HEK293 (cell line): ENCODE results near the gene ZNF653.

Experiments used
- CTCF ChIA-PET: fragments of 350-600 bp; formaldehyde crosslinking; extraction: SDS; loops from one replicate; lab custom pipeline; 2021; ENCODE audit warnings: antibody characterized with exemption; lab: Yijun Ruan, JAX
- POLR2A ChIA-PET: fragments of 300-600 bp; formaldehyde crosslinking; extraction: SDS; loops from one replicate; lab custom pipeline; 2020; ENCODE audit warnings: antibody characterized with exemption, inconsistent platforms; lab: Yijun Ruan, JAX
- H3K27ac ChIP-seq: fragments of 200-500 bp; sonication (Bioruptor generic); 2 replicates; pipeline ENCODE4 v1.5.1; 2014; ENCODE audit warnings: low read depth, low read length, control low read depth, inconsistent platforms; ENCODE audit errors: extremely low read depth
- H3K36me3 ChIP-seq, 2 experiments: fragments of 200-500 bp in 1 of 2; sonication (Bioruptor generic) in 1 of 2; 1 replicate in 1 of 2; 2 replicates in 1 of 2; pipeline ENCODE4 v1.5.1; 2014 to 2017; ENCODE audit warnings: inconsistent platforms in 2 of 2, low read length in 2 of 2; ENCODE audit not compliant: control insufficient read depth in 2 of 2, insufficient read depth in 1 of 2
- H3K4me1 ChIP-seq: fragments of 200-500 bp; sonication (Bioruptor generic); 2 replicates; pipeline ENCODE4 v1.5.1; 2014; ENCODE audit warnings: mild to moderate bottlenecking, low read length, inconsistent platforms; ENCODE audit not compliant: control insufficient read depth, insufficient read depth
- H3K4me3 ChIP-seq: 2 replicates; pipeline ENCODE4 v1.5.1; 2011; ENCODE audit warnings: low read depth, mild to moderate bottlenecking, control low read depth, low read length, moderate library complexity
- H3K9me3 ChIP-seq: fragments of 200-500 bp; sonication (Bioruptor generic); 2 replicates; pipeline ENCODE4 v1.5.1; 2014; ENCODE audit warnings: low read depth, low read length, inconsistent platforms; ENCODE audit not compliant: control insufficient read depth, insufficient read depth
- AEBP2 ChIP-seq: fragments of 450-650 bp; formaldehyde crosslinking; IDR thresholded peaks from 2 replicates; pipeline ENCODE4 v1.5.1; 2016; ENCODE audit warnings: missing biosample characterization, missing genetic modification characterization, borderline replicate concordance
- EGR2 ChIP-seq: fragments of 450-650 bp; formaldehyde crosslinking; IDR thresholded peaks from 2 replicates; pipeline ENCODE4 v1.5.1; 2016; ENCODE audit warnings: low read depth, missing biosample characterization, missing genetic modification characterization
- GLIS1 ChIP-seq: fragments of 450-650 bp; formaldehyde crosslinking; IDR thresholded peaks from 2 replicates; pipeline ENCODE4 v1.5.1; 2016; ENCODE audit warnings: missing biosample characterization, missing genetic modification characterization
- OSR2 ChIP-seq: fragments of 450-650 bp; formaldehyde crosslinking; IDR thresholded peaks from 2 replicates; pipeline ENCODE4 v1.5.1; 2016; ENCODE audit warnings: missing biosample characterization, missing genetic modification characterization
- PATZ1 ChIP-seq: fragments of 450-650 bp; formaldehyde crosslinking; IDR thresholded peaks from 2 replicates; pipeline ENCODE4 v1.5.1; 2016; ENCODE audit warnings: missing biosample characterization, missing genetic modification characterization
- SP2 ChIP-seq: fragments of 450-650 bp; formaldehyde crosslinking; IDR thresholded peaks from 2 replicates; pipeline ENCODE4 v1.5.1; 2016; ENCODE audit warnings: missing biosample characterization, missing genetic modification characterization
- SP3 ChIP-seq: fragments of 450-650 bp; formaldehyde crosslinking; IDR thresholded peaks from 2 replicates; pipeline ENCODE4 v1.5.1; 2016; ENCODE audit warnings: missing biosample characterization, missing genetic modification characterization
- ZBTB10 ChIP-seq: fragments of 450-650 bp; formaldehyde crosslinking; IDR thresholded peaks from 2 replicates; pipeline ENCODE4 v1.5.1; 2016; ENCODE audit warnings: missing biosample characterization, missing genetic modification characterization
- ZBTB44 ChIP-seq: fragments of 450-650 bp; IDR thresholded peaks from 2 replicates; pipeline ENCODE4 v1.5.1; 2018; ENCODE audit warnings: missing biosample characterization, mild to moderate bottlenecking, missing genetic modification characterization
- ZFHX2 ChIP-seq: fragments of 450-650 bp; formaldehyde crosslinking; conservative IDR thresholded peaks from 2 replicates; pipeline ENCODE4 v1.5.1; 2016; ENCODE audit warnings: missing biosample characterization, missing genetic modification characterization
- ZNF155 ChIP-seq: fragments of 450-650 bp; formaldehyde crosslinking; IDR thresholded peaks from 2 replicates; pipeline ENCODE4 v1.5.1; 2016; ENCODE audit warnings: missing biosample characterization, missing genetic modification characterization
- ZNF157 ChIP-seq: fragments of 450-650 bp; formaldehyde crosslinking; IDR thresholded peaks from 2 replicates; pipeline ENCODE4 v1.5.1; 2016; ENCODE audit warnings: missing biosample characterization, missing genetic modification characterization
- ZNF169 ChIP-seq: fragments of 450-650 bp; formaldehyde crosslinking; IDR thresholded peaks from 2 replicates; pipeline ENCODE4 v1.5.1; 2016; ENCODE audit warnings: missing biosample characterization, missing genetic modification characterization
- ZNF174 ChIP-seq: fragments of 450-650 bp; formaldehyde crosslinking; IDR thresholded peaks from 2 replicates; pipeline ENCODE4 v1.5.0; 2017; ENCODE audit warnings: missing biosample characterization, mild to moderate bottlenecking, missing genetic modification characterization
- ZNF394 ChIP-seq: fragments of 450-650 bp; formaldehyde crosslinking; IDR thresholded peaks from 2 replicates; pipeline ENCODE4 v1.5.1; 2016; ENCODE audit warnings: missing biosample characterization, missing genetic modification characterization, mild to moderate bottlenecking, moderate library complexity, borderline replicate concordance
- ZNF398 ChIP-seq: fragments of 450-650 bp; formaldehyde crosslinking; IDR thresholded peaks from 2 replicates; pipeline ENCODE4 v1.5.1; 2017; ENCODE audit warnings: missing biosample characterization, missing genetic modification characterization
- ZNF544 ChIP-seq: fragments of 450-650 bp; formaldehyde crosslinking; IDR thresholded peaks from 2 replicates; pipeline ENCODE4 v1.5.0; 2017; ENCODE audit warnings: missing biosample characterization, missing genetic modification characterization
- ZNF658 ChIP-seq: fragments of 450-650 bp; formaldehyde crosslinking; IDR thresholded peaks from 2 replicates; pipeline ENCODE4; 2016; ENCODE audit warnings: missing biosample characterization, missing genetic modification characterization
- ZNF792 ChIP-seq: fragments of 450-650 bp; formaldehyde crosslinking; IDR thresholded peaks from 2 replicates; pipeline ENCODE4 v1.5.1; 2016; ENCODE audit warnings: missing biosample characterization, missing genetic modification characterization

The ZNF653 gene

GRCh38 chr19:11539495-11540365 lies 34.1 kb upstream of the ZNF653 start:
- no peaks in the 10 kb centered on the region for H3K36me3 ChIP-seq
- CTCF ChIA-PET = no interaction called here
- no peak for TF ChIP-seq ZBTB10 (tag by site-specific recombination)
- TF ChIP-seq ZFHX2 (tag by site-specific recombination) = peak; percentile 50
- no peak for TF ChIP-seq ZNF658 (tag by site-specific recombination)
- no peak for TF ChIP-seq ZNF544 (tag by site-specific recombination)
- peak; percentile 77 for TF ChIP-seq ZNF398 (tag by site-specific recombination)
- TF ChIP-seq EGR2 = peak; percentile 49
- peak; percentile 32; the same call in 1 of the 2 replicates for TF ChIP-seq PATZ1 (tag by site-specific recombination)
- TF ChIP-seq, all 188 proteins: peak for 4
- Histone ChIP-seq H3K27ac (no peak overlapping the region), H3K9me3 (no peaks in the 10 kb centered on the region), H3K4me3 (no peak overlapping the region), H3K4me1 (no peaks in the 10 kb centered on the region)
- POLR2A ChIA-PET = interaction anchor here (0.5 kb wide), 2 partner anchors 10 to 22 kb away, joined by 3 read pairs; no protein-coding TSS in a partner anchor

- POLR2A ChIA-PET = interaction anchor here (0.5 to 1.0 kb wide), 2 partner anchors 9 to 12 kb away, joined by 3 to 4 read pairs; partner anchors contain the start of gene ECSIT
- Histone ChIP-seq H3K4me3 (no peak within 1 kb of the TSS), H3K9me3 (no peaks in the 10 kb centered on the region), H3K27ac (no peak within 1 kb of the TSS), H3K36me3 (no peaks in the 10 kb centered on the region), H3K4me1 (no peaks in the 10 kb centered on the region)
- CTCF ChIA-PET = interaction anchor here (0.6 to 0.7 kb wide), 2 partner anchors 47 to 1021 kb away, joined by 3 to 4 read pairs; no protein-coding TSS in a partner anchor
- TF ChIP-seq ZNF157 (no peak), SP3 (tag by site-specific recombination) (peak; percentile 53; the same call in 1 of the 2 replicates), ZNF792 (no peak), ZNF394 (no peak), AEBP2 (no peak), ZNF169 (tag by site-specific recombination) (no peak), ZBTB44 (tag by site-specific recombination) (no peak), OSR2 (tag by site-specific recombination) (no peak), ZNF174 (tag by site-specific recombination) (no peak), ZNF155 (tag by site-specific recombination) (no peak), SP2 (tag by site-specific recombination) (peak; percentile 60), GLIS1 (tag by site-specific recombination) (peak; percentile 73)
Measured at GRCh38 chr19:11538232-11539036, 32.8 kb upstream of the ZNF653 start, which contains the start of gene CNN1. TSS of gene CNN1 (plus strand) at chr19:11538851. CDS start at chr19:11538928, 77 bp downstream.
